Liver (tissue), 9 donors: ENCODE data around the gene ERCC6L. TPM values are rescaled to one million over a fixed set of nuclear protein-coding genes. Genes with fewer than 3 reads are reported as not detected.

Source experiments
- DNase-seq: peaks from one replicate; pipeline ENCODE4 v3.0.0-alpha.2; 2017; ENCODE audit warnings: low spot score
- H3K27ac ChIP-seq, 2 donors: one replicate each; pipeline ENCODE4 v1.7.0; 2013; ENCODE audit warnings: inconsistent platforms in 2 of 2, low read length in 2 of 2, control low read depth in 1 of 2, low read depth in 1 of 2, mild to moderate bottlenecking in 1 of 2
- H3K27me3 ChIP-seq, 4 donors: one replicate each; pipeline versions ENCODE4 v1.6.1 to v1.7.0; 2013; ENCODE audit warnings: low read length in 3 of 4, inconsistent platforms in 1 of 4, mild to moderate bottlenecking in 1 of 4, moderate library complexity in 1 of 4; ENCODE audit not compliant: control insufficient read depth in 4 of 4, insufficient read depth in 4 of 4
- H3K36me3 ChIP-seq, 4 donors: one replicate each; pipeline versions ENCODE4 v1.6.1 to v1.7.0; 2013; ENCODE audit warnings: low read length in 3 of 4, mild to moderate bottlenecking in 3 of 4, low read depth in 1 of 4, moderate library complexity in 1 of 4; ENCODE audit not compliant: control insufficient read depth in 4 of 4, insufficient read depth in 3 of 4
- H3K4me1 ChIP-seq, 4 donors: one replicate each; pipeline versions ENCODE4 v1.6.1 to v1.7.0; 2013; ENCODE audit warnings: low read length in 3 of 4, mild to moderate bottlenecking in 3 of 4, moderate library complexity in 1 of 4; ENCODE audit not compliant: control insufficient read depth in 4 of 4, insufficient read depth in 4 of 4
- H3K4me3 ChIP-seq, 3 donors: one replicate each; pipeline versions ENCODE4 v1.6.1 to v1.7.0; 2013; ENCODE audit warnings: low read length in 3 of 3, control low read depth in 1 of 3, low read depth in 1 of 3, mild to moderate bottlenecking in 1 of 3
- H3K9ac ChIP-seq, 2 donors: one replicate each; pipeline ENCODE4 v1.7.0; 2013; ENCODE audit warnings: low read length in 2 of 2, mild to moderate bottlenecking in 2 of 2, moderate library complexity in 2 of 2, control low read depth in 1 of 2, low read depth in 1 of 2
- H3K9me3 ChIP-seq, 4 donors: one replicate each; pipeline versions ENCODE4 v1.6.1 to v1.7.0; 2013; ENCODE audit warnings: low read length in 3 of 4; ENCODE audit not compliant: control insufficient read depth in 4 of 4
- EGR1 ChIP-seq, 2 donors: IDR thresholded peaks; 2 replicates each; pipeline ENCODE4 v1.6.1; 2016 to 2018; ENCODE audit warnings: antibody characterized with exemption in 2 of 2, low read depth in 2 of 2
- FOXA1 ChIP-seq: IDR thresholded peaks from 2 replicates; pipeline ENCODE4 v1.6.1; 2016; ENCODE audit warnings: antibody characterized with exemption
- FOXA2 ChIP-seq: IDR thresholded peaks from 2 replicates; pipeline ENCODE4 v1.6.1; 2016; ENCODE audit warnings: antibody characterized with exemption
- GABPA ChIP-seq, 2 donors: IDR thresholded peaks in 1 of 2; conservative IDR thresholded peaks in 1 of 2; 2 replicates each; pipeline ENCODE4 v1.6.1; 2016; ENCODE audit warnings: antibody characterized with exemption in 2 of 2, mild to moderate bottlenecking in 1 of 2, moderate library complexity in 1 of 2
- HNF4A ChIP-seq, 2 donors: conservative IDR thresholded peaks; 2 replicates each; pipeline ENCODE4 v1.6.1; 2016; ENCODE audit warnings: antibody characterized with exemption in 2 of 2, mild to moderate bottlenecking in 2 of 2
- HNF4G ChIP-seq: IDR thresholded peaks from 2 replicates; pipeline ENCODE4 v1.6.1; 2016; ENCODE audit warnings: antibody characterized with exemption
- JUND ChIP-seq, 2 donors: IDR thresholded peaks; 2 replicates each; pipeline ENCODE4 v1.6.1; 2016; ENCODE audit warnings: antibody characterized with exemption in 2 of 2
- MAX ChIP-seq: IDR thresholded peaks from 2 replicates; pipeline ENCODE4 v1.6.1; 2016; ENCODE audit warnings: antibody characterized with exemption
- NR2F2 ChIP-seq: IDR thresholded peaks from 2 replicates; pipeline ENCODE4 v1.6.1; 2016; ENCODE audit warnings: antibody characterized with exemption
- RAD21 ChIP-seq, 2 donors: IDR thresholded peaks; 2 replicates each; pipeline ENCODE4 v1.6.1; 2016; ENCODE audit warnings: antibody characterized with exemption in 2 of 2, mild to moderate bottlenecking in 2 of 2
- RXRA ChIP-seq, 2 donors: IDR thresholded peaks; 2 replicates each; pipeline ENCODE4 v1.6.1; 2017 to 2018; ENCODE audit warnings: antibody characterized with exemption in 2 of 2, mild to moderate bottlenecking in 1 of 2
- SP1 ChIP-seq: IDR thresholded peaks from 2 replicates; pipeline ENCODE4 v1.6.1; 2018; ENCODE audit warnings: antibody characterized with exemption, mild to moderate bottlenecking
- TAF1 ChIP-seq: conservative IDR thresholded peaks from 2 replicates; pipeline ENCODE4 v1.6.1; 2016; ENCODE audit warnings: antibody characterized with exemption, mild to moderate bottlenecking
- YY1 ChIP-seq: IDR thresholded peaks from 2 replicates; pipeline ENCODE4 v1.6.1; 2016; ENCODE audit warnings: antibody characterized with exemption, mild to moderate bottlenecking
- ZBTB33 ChIP-seq: IDR thresholded peaks from 2 replicates; pipeline ENCODE4 v1.6.1; 2016; ENCODE audit warnings: antibody characterized with exemption
- WGBS: extraction: QIAGEN DNeasy Blood & Tissue Kit; methylation state at CpG from one replicate; pipeline ENCODE4 v1.1.7; 2013; 5-methylcytosine and 5-hydroxymethylcytosine counted together
- polyA plus RNA-seq, 2 donors: library from polyadenylated mRNA; stranded (reverse) in 1 of 2; unstranded in 1 of 2; fragments of 200-250 nt in 1 of 2; fragments of >200 nt in 1 of 2; fragmentation: Nextera tagmentation in 1 of 2; extraction: Ambion mirVana in 1 of 2; gene quantifications; one replicate each; pipeline versions ENCODE4 v1.2.1 to v1.2.3, GENCODE V29; 2013 to 2015
- total RNA-seq, 2 donors: library from RNA; depleted of rRNA; stranded (reverse); fragments of >200 nt; gene quantifications; one replicate each; pipeline ENCODE4 v1.2.3, GENCODE V29; 2014
- TF ChIP-seq, protein P1 (sequence below): IDR thresholded peaks from 2 replicates; pipeline ENCODE4 v1.6.1; 2016; ENCODE audit warnings: antibody characterized with exemption
- TF ChIP-seq, protein P2 (sequence below): IDR thresholded peaks from 2 replicates; pipeline ENCODE4 v1.6.1; 2016; ENCODE audit warnings: antibody characterized with exemption, mild to moderate bottlenecking
- TF ChIP-seq, protein P3 (sequence below): fragments of 150-350 bp; IDR thresholded peaks from 2 replicates; pipeline ENCODE4 v1.5.1; 2017; ENCODE audit warnings: improper control_type of control experiment, low read depth, low read length; ENCODE audit not compliant: missing input control
- donor health status: healthy.
- donor health status: healthy.
- donor health status: healthy.
- donor health status: healthy.
- donor health status: healthy.

ERCC6L gene
- total and polyA plus RNA-seq, 4 donors, result 0.17 to 4.7 (median 0.29) TPM; not detected in 1

- H3K4me3 ChIP-seq, result no peak overlapping the region
- TF ChIP-seq, protein P1, sequence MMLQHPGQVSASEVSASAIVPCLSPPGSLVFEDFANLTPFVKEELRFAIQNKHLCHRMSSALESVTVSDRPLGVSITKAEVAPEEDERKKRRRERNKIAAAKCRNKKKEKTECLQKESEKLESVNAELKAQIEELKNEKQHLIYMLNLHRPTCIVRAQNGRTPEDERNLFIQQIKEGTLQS, result no peak
- TF ChIP-seq ZBTB33 (no peak), FOXA1 (no peak), SP1 (no peak), NR2F2 (no peak), MAX (no peak), GABPA (IDR thresholded peaks at IDR 0.05 in 1 of 2, conservative IDR thresholded peaks at IDR 0.05 in 1 of 2) (no peak), HNF4G (no peak), HNF4A (conservative IDR thresholded peaks at IDR 0.05) (no peak), EGR1 (IDR thresholded peaks at IDR 0.05; ENCODE audit: low read depth in 2 of 2) (no peak)
- TF ChIP-seq, protein P2, sequence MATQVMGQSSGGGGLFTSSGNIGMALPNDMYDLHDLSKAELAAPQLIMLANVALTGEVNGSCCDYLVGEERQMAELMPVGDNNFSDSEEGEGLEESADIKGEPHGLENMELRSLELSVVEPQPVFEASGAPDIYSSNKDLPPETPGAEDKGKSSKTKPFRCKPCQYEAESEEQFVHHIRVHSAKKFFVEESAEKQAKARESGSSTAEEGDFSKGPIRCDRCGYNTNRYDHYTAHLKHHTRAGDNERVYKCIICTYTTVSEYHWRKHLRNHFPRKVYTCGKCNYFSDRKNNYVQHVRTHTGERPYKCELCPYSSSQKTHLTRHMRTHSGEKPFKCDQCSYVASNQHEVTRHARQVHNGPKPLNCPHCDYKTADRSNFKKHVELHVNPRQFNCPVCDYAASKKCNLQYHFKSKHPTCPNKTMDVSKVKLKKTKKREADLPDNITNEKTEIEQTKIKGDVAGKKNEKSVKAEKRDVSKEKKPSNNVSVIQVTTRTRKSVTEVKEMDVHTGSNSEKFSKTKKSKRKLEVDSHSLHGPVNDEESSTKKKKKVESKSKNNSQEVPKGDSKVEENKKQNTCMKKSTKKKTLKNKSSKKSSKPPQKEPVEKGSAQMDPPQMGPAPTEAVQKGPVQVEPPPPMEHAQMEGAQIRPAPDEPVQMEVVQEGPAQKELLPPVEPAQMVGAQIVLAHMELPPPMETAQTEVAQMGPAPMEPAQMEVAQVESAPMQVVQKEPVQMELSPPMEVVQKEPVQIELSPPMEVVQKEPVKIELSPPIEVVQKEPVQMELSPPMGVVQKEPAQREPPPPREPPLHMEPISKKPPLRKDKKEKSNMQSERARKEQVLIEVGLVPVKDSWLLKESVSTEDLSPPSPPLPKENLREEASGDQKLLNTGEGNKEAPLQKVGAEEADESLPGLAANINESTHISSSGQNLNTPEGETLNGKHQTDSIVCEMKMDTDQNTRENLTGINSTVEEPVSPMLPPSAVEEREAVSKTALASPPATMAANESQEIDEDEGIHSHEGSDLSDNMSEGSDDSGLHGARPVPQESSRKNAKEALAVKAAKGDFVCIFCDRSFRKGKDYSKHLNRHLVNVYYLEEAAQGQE, result no peak
- peaks cover 11 to 76% (median 53%) of the 10 kb centered on the region in 4 donors for H3K36me3 ChIP-seq
- H3K9ac ChIP-seq, result no peak overlapping the region
- peaks cover 0 to 8% (median 7%) of the 10 kb centered on the region in 4 donors for H3K4me1 ChIP-seq
- H3K27ac ChIP-seq, result no peak overlapping the region
- WGBS, result 87% methylated on average over 3 of the region's 3 CpGs
- DNase-seq, result no peak
- no peaks in the 10 kb centered on the region for H3K9me3 ChIP-seq
- H3K27me3 ChIP-seq, result no peaks in the 10 kb centered on the region
These were observed 34.0 kb upstream of the ERCC6L start for GRCh38 chrX:72272868-72273267.

GRCh38 chrX:72271812-72272211, 33.0 kb upstream of the ERCC6L start:
- no peak for DNase-seq
- no peak overlapping the region for H3K4me3 ChIP-seq
- no peak overlapping the region for H3K9ac ChIP-seq
- no peak overlapping the region for H3K27ac ChIP-seq
- H3K36me3 ChIP-seq, result peaks cover 11 to 80% (median 56%) of the 10 kb centered on the region in 4 donors
- no peaks in the 10 kb centered on the region for H3K9me3 ChIP-seq
- 93% methylated on average over 3 of the region's 3 CpGs for WGBS
- no peaks in the 10 kb centered on the region for H3K27me3 ChIP-seq
- H3K4me1 ChIP-seq, result peaks cover 0 to 8% (median 7%) of the 10 kb centered on the region in 4 donors
- TF ChIP-seq HNF4G, result no peak
- no peak for TF ChIP-seq RXRA (IDR thresholded peaks at IDR 0.05)
- TF ChIP-seq NR2F2, result no peak
- no peak for TF ChIP-seq MAX
- TF ChIP-seq JUND (IDR thresholded peaks at IDR 0.05), result no peak
- no peak for TF ChIP-seq FOXA1
- TF ChIP-seq HNF4A (conservative IDR thresholded peaks at IDR 0.05), result no peak
- TF ChIP-seq TAF1, result no peak
- TF ChIP-seq RAD21 (IDR thresholded peaks at IDR 0.05), result no peak
- TF ChIP-seq, protein P2, result no peak
- no peak for TF ChIP-seq ZBTB33
- TF ChIP-seq GABPA (IDR thresholded peaks at IDR 0.05 in 1 of 2, conservative IDR thresholded peaks at IDR 0.05 in 1 of 2), result no peak
- no peak for TF ChIP-seq EGR1 (IDR thresholded peaks at IDR 0.05; ENCODE audit: low read depth in 2 of 2)
- no peak for TF ChIP-seq YY1
- TF ChIP-seq, protein P3, sequence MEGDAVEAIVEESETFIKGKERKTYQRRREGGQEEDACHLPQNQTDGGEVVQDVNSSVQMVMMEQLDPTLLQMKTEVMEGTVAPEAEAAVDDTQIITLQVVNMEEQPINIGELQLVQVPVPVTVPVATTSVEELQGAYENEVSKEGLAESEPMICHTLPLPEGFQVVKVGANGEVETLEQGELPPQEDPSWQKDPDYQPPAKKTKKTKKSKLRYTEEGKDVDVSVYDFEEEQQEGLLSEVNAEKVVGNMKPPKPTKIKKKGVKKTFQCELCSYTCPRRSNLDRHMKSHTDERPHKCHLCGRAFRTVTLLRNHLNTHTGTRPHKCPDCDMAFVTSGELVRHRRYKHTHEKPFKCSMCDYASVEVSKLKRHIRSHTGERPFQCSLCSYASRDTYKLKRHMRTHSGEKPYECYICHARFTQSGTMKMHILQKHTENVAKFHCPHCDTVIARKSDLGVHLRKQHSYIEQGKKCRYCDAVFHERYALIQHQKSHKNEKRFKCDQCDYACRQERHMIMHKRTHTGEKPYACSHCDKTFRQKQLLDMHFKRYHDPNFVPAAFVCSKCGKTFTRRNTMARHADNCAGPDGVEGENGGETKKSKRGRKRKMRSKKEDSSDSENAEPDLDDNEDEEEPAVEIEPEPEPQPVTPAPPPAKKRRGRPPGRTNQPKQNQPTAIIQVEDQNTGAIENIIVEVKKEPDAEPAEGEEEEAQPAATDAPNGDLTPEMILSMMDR, result no peak
- TF ChIP-seq FOXA2, result no peak
